Measurements from ENCODE around the gene DDX49.

- TF ChIP-seq CTCF (IDR thresholded peaks at IDR 0.05) (no peak), EZH2 (IDR thresholded peaks at IDR 0.05; ENCODE audit: borderline replicate concordance, insufficient read depth, low read depth, low read length, poor library complexity, severe bottlenecking) (no peak)
These were observed 53.3 kb downstream of the DDX49 start for GRCh38 chr19:18972851-18973250.
